SK-N-MC (cell line): Measurements from ENCODE around the gene STPG1.

Experiments
- EZH2 ChIP-seq: fragments of 200-600 bp; sonication (generic); IDR thresholded peaks from one replicate; pipeline ENCODE4 v1.6.1; 2017; ENCODE audit warnings: antibody characterized with exemption
- FOXP2 ChIP-seq: optimal IDR thresholded peaks from 2 replicates; pipeline ENCODE3; 2011; ENCODE audit warnings: mild to moderate bottlenecking, moderate library complexity; ENCODE audit not compliant: insufficient read depth; ENCODE audit errors: extremely low read length, control extremely low read depth
- POLR2AphosphoS5 ChIP-seq: IDR thresholded peaks from 2 replicates; pipeline ENCODE4 v1.6.1; 2012; ENCODE audit warnings: mild to moderate bottlenecking, low read depth, low read length, borderline replicate concordance

- no peak for TF ChIP-seq POLR2AphosphoS5
- TF ChIP-seq EZH2: no peak
- no peak for TF ChIP-seq FOXP2
These were observed 41.1 kb upstream of the STPG1 start for GRCh38 chr1:24454673-24455072.
